Right lobe of liver (tissue), 6 donors: ENCODE data around the gene FOSB. TPM values are rescaled to one million over a fixed set of nuclear protein-coding genes. Genes with fewer than 3 reads are reported as not detected.

Experiments used
- ATAC-seq, 4 donors: fragments of 200-7000 bp; cut with Tn5 transposase; one replicate each; pipeline ENCODE4 v1.9.1; 2020; ENCODE audit warnings: mild to moderate bottlenecking in 4 of 4, moderate library complexity in 4 of 4
- DNase-seq, 3 donors: peaks; one replicate each; pipeline ENCODE4 v3.0.0-alpha.2; 2020
- H3K27ac ChIP-seq, 3 donors: fragments of 200-600 bp; one replicate each; pipeline ENCODE4 v1.8.0; 2022
- H3K27me3 ChIP-seq, 2 donors: fragments of 200-600 bp; one replicate each; pipeline ENCODE4 v1.8.0; 2022
- H3K36me3 ChIP-seq, 4 donors: fragments of 200-600 bp; sonication (generic) in 1 of 4; one replicate each; pipeline versions ENCODE4 v1.5.1 to v1.8.0; 2017 to 2022; ENCODE audit warnings: control low read depth in 1 of 4
- H3K4me1 ChIP-seq, 4 donors: fragments of 200-600 bp; sonication (generic) in 1 of 4; one replicate each; pipeline versions ENCODE4 v1.5.1 to v1.8.0; 2017 to 2022; ENCODE audit warnings: control low read depth in 1 of 4
- H3K4me3 ChIP-seq, 3 donors: fragments of 200-600 bp; one replicate each; pipeline ENCODE4 v1.8.0; 2022
- H3K9me3 ChIP-seq, 4 donors: fragments of 200-600 bp; sonication (generic) in 1 of 4; one replicate each; pipeline versions ENCODE4 v1.5.1 to v1.8.0; 2017 to 2022; ENCODE audit warnings: control low read depth in 1 of 4
- POLR2A ChIP-seq: fragments of 450-650 bp; IDR thresholded peaks from one replicate; pipeline ENCODE4 v1.6.1; 2017; ENCODE audit warnings: antibody characterized with exemption, mild to moderate bottlenecking
- WGBS: methylation state at CpG from one replicate; pipeline ENCODE4 v1.1.6; 2018; ENCODE audit warnings: low coverage, low lambda C conversion rate; ENCODE audit not compliant: insufficient coverage; ENCODE audit errors: missing lambda C conversion rate; 5-methylcytosine and 5-hydroxymethylcytosine counted together
- intact Hi-C, 2 donors: fragments of 100-400 bp; cut with DNase I; formaldehyde crosslinking; loops; one replicate each; pipeline versions ENCODE4 v1.11.2 to v1.14.1; 2022
- total RNA-seq, 6 experiments: library from RNA; depleted of rRNA in 2 of 6; stranded (reverse); fragments of >200 nt in 2 of 6; fragmentation: NEBNext Ultra II Directional in 3 of 6; extraction: Animal tissue kit (Norgen Biotek cat#: 25700) in 3 of 6; gene quantifications; one replicate each; pipeline versions ENCODE4 v1.1.0 to v1.2.4, GENCODE V29; 2016 to 2023
- TF ChIP-seq, protein P1 (sequence below), 4 donors: fragments of 200-600 bp in 3 of 4; fragments of 450-650 bp in 1 of 4; IDR thresholded peaks; one replicate each; pipeline versions ENCODE4 v1.5.1 to v1.8.0; 2016 to 2022; ENCODE audit warnings: antibody characterized with exemption in 4 of 4, mild to moderate bottlenecking in 2 of 4
- donor health status: DM: no; HTN: yes; CAD: no.
- donor health status: DM: no; HTN: no; CAD: no.
- donor health status: DM: no; HTN: no; CAD: no.
- donor health status: DM: no; HTN: yes; CAD: no.
- donor health status: DM: no; HTN: yes; CAD: no.

FOSB gene
- total RNA-seq, 6 experiments from 2014 or later: 0.19 to 1.2 (median 0.44) TPM

DNA sequence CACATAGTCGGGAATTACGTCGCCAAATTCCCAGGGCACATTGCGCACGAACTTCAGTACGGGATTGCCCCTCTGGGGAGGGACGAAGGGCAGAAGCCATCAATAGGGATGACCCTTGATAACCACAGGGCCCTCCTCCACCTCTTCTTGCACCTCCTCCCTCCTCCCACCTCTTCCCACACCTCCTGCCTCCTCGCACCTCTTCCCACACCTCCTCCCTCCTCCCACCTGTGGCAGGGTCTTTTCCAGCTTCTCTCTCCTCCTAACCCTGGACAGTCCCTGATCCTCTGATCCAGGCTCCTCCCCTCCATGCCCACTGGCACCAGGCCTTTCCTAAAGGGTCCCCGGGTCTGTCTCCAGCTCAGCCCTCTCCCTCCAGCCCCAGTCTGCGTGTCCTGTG, 47.4 kb upstream of the FOSB start:
- WGBS: 74% methylated on average over 4 of the region's 10 CpGs
- H3K36me3 ChIP-seq: peaks cover 0 to 9% (median 3%) of the 10 kb centered on the region in 4 donors

DNA sequence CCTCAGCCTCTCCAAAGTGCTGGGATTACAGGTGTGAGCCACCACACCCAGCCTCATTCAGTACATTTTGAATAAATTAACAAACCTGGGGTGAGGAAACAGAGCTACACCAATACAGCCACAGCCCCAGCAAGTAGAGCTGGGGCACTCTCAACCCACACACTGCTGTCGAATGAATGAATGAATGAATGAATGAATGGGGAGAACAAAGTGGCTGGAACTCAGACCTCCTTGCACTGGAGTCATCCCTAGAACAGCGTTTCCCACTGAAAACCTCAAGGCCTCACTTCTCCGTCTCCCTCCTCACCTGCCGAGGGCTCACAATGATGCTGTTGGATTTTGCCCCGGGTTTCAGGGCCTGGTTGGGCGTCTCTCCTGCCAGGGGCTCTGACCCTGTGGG, 46.9 kb upstream of the FOSB start:
- no peaks in the 10 kb centered on the region for H3K9me3 ChIP-seq
- H3K27ac ChIP-seq: no peak overlapping the region
- ATAC-seq: no peak
- intact Hi-C loops: no loop called here
- H3K4me1 ChIP-seq: peaks cover 0 to 14% (median 2%) of the 10 kb centered on the region in 4 donors
- peaks cover 0 to 9% (median 2%) of the 10 kb centered on the region in 4 donors for H3K36me3 ChIP-seq
- TF ChIP-seq, protein P1, sequence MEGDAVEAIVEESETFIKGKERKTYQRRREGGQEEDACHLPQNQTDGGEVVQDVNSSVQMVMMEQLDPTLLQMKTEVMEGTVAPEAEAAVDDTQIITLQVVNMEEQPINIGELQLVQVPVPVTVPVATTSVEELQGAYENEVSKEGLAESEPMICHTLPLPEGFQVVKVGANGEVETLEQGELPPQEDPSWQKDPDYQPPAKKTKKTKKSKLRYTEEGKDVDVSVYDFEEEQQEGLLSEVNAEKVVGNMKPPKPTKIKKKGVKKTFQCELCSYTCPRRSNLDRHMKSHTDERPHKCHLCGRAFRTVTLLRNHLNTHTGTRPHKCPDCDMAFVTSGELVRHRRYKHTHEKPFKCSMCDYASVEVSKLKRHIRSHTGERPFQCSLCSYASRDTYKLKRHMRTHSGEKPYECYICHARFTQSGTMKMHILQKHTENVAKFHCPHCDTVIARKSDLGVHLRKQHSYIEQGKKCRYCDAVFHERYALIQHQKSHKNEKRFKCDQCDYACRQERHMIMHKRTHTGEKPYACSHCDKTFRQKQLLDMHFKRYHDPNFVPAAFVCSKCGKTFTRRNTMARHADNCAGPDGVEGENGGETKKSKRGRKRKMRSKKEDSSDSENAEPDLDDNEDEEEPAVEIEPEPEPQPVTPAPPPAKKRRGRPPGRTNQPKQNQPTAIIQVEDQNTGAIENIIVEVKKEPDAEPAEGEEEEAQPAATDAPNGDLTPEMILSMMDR (IDR thresholded peaks at IDR 0.05): no peak
- no peak for TF ChIP-seq POLR2A
- H3K27me3 ChIP-seq: no peaks in the 10 kb centered on the region
- WGBS: 80% methylated on average over 4 of the region's 6 CpGs
- no peak for DNase-seq
- no peak overlapping the region for H3K4me3 ChIP-seq

More for the DNA sequence above, 47.4 kb upstream of the FOSB start:
- no peak overlapping the region for H3K27ac ChIP-seq
- DNase-seq (no peak), ATAC-seq (no peak)
- H3K27me3 ChIP-seq: no peaks in the 10 kb centered on the region
- H3K9me3 ChIP-seq: no peaks in the 10 kb centered on the region
- H3K4me3 ChIP-seq: no peak overlapping the region
- TF ChIP-seq, protein P1 (IDR thresholded peaks at IDR 0.05): no peak
- TF ChIP-seq POLR2A: no peak
- intact Hi-C loops: no loop called here
- peaks cover 0 to 14% (median 2%) of the 10 kb centered on the region in 4 donors for H3K4me1 ChIP-seq

DNA sequence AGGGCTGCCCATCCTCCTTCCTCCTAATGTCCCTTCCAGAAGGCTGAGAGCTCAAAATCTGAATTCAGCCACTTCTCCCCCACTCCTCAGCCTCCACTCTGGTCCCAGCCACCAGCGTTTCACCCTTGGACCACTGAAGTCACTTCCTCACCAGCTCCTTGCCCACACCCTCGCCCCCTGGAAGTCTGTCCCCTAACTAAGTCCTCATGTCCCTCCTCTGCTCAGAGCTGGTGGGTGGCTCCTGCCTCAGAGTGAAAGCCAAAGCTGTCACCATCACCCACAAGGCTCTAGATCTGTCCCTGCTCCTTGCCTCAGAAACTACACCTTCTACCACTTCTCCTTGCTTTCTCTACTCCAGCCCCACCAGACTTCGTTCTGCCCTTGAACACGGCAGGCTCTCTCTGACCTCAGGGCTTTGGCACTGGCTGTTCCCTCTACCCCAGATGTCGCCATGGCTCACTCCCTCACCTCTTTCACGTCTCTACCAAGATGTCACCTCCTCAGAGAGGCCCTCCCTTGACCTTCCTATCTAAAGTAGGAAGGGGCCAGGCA, 45.8 kb upstream of the FOSB start:
- TF ChIP-seq, protein P1 (IDR thresholded peaks at IDR 0.05): no peak
- TF ChIP-seq POLR2A: no peak
- H3K27ac ChIP-seq: no peak overlapping the region
- ATAC-seq (no peak), DNase-seq (no peak)
- no peak overlapping the region for H3K4me3 ChIP-seq
- peaks cover 0 to 14% (median 2%) of the 10 kb centered on the region in 4 donors for H3K4me1 ChIP-seq
- intact Hi-C loops: no loop called here
- no peaks in the 10 kb centered on the region for H3K9me3 ChIP-seq
- 82% methylated on average over 6 of the region's 6 CpGs for WGBS
- H3K36me3 ChIP-seq: peaks cover 0 to 9% (median 2%) of the 10 kb centered on the region in 4 donors
- H3K27me3 ChIP-seq: no peaks in the 10 kb centered on the region

DNA sequence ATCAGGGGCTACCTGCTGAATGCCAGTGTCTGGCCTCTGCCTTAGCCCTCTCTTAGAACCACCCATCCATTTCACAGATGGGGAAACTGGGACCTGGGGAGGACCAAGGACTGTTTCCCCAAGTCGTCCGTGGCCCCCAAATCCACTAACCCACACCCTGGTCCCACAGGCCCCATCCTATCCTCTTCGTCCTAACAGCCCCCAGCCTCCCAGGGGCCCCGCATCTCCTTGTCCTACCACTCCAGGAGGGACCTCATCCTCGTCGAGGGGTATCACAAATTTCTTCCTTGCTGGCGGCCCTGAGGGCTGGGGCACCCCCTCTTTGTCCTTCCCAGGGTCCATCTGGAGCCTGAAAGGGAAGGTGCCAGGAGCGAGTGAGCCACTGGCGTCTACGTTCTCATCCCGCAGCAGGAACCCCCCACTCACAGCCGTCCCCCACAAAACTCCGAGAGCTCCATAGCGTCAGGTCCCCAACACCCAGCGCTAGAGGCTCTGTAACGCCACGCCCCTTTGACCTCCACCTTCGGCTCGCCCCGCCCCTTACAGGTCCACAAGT, 44.7 kb upstream of the FOSB start:
- intact Hi-C loops: no loop called here
- H3K9me3 ChIP-seq: no peaks in the 10 kb centered on the region
- H3K36me3 ChIP-seq: no peaks in the 10 kb centered on the region
- no peak for ATAC-seq
- H3K27ac ChIP-seq: peak overlapping the region; percentile 29 to 66 (median 37)
- 12% methylated on average over 12 of the region's 20 CpGs for WGBS
- H3K4me1 ChIP-seq: peaks cover 0 to 17% (median 2%) of the 10 kb centered on the region in 4 donors
- H3K4me3 ChIP-seq: peak overlapping the region; percentile 39 to 63 (median 54)
- H3K27me3 ChIP-seq: no peaks in the 10 kb centered on the region
- peak in 1 of 3 donors; percentile 55 for DNase-seq
- TF ChIP-seq, protein P1 (IDR thresholded peaks at IDR 0.05): no peak
- no peak for TF ChIP-seq POLR2A
